ENCODE data around the gene FBXL7. TPM values are rescaled to one million over a fixed set of nuclear protein-coding genes. Genes with fewer than 3 reads are reported as not detected.

The FBXL7 gene
- total RNA-seq, 4 donors from 2014 or later = 2.0 to 6.8 (median 3.9) TPM

DNA sequence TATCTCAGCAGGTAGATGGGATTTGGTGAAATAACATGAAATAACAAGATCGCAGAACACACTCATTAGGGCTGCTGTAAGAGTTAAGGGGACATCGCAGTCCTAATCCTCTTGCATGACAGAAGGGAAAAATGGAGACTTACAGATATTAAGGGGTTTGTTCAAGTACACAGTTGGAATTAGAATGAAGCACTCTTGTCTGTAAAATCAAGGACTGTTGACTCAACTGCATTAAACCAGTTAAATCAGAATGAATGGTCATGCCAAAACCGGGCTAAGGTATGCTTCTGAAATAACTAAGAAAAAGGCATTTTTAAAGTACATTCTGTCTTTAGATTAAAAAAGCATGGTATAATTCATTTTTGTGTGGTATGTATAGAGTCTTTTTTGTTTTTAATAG, 95.9 kb downstream of the FBXL7 start:
- no peak for DNase-seq (ENCODE audit: low spot score in 2 of 2)
- no peak overlapping the region for H3K4me3 ChIP-seq (ENCODE audit: low read depth, poor library complexity, severe bottlenecking)

DNA sequence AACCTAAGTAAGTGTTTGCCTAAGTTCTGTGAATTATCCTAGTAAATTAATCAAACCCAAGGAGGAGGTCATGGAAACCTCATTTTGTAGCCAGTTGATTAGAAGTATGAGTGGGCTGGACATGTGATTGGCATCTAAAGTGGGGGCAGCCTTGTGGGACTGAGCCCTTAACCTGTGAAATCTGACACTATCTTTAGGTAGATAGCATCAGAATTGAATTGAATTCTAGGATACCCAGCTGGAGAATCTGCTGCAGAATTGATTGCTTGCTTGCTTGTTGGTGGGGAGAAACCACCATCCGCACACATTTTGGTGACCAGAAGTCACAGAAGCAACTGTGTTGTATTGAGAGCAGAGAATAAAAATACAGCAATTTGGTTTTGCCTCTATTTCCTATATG, 97.0 kb downstream of the FBXL7 start:
- intact Hi-C loops (cut with DNase I; ENCODE audit: low total_unique reads) = no loop called here
- DNase-seq (ENCODE audit: low spot score in 2 of 2) = no peak
- WGBS, 2 donors = 91 to 100% methylated on average over 1 of the region's 1 CpG
- H3K4me3 ChIP-seq (ENCODE audit: low read depth, poor library complexity, severe bottlenecking) = no peak overlapping the region
- TF ChIP-seq, protein P1, sequence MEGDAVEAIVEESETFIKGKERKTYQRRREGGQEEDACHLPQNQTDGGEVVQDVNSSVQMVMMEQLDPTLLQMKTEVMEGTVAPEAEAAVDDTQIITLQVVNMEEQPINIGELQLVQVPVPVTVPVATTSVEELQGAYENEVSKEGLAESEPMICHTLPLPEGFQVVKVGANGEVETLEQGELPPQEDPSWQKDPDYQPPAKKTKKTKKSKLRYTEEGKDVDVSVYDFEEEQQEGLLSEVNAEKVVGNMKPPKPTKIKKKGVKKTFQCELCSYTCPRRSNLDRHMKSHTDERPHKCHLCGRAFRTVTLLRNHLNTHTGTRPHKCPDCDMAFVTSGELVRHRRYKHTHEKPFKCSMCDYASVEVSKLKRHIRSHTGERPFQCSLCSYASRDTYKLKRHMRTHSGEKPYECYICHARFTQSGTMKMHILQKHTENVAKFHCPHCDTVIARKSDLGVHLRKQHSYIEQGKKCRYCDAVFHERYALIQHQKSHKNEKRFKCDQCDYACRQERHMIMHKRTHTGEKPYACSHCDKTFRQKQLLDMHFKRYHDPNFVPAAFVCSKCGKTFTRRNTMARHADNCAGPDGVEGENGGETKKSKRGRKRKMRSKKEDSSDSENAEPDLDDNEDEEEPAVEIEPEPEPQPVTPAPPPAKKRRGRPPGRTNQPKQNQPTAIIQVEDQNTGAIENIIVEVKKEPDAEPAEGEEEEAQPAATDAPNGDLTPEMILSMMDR (IDR thresholded peaks at IDR 0.05) = no peak
- no peak for TF ChIP-seq POLR2A (IDR thresholded peaks at IDR 0.05)

More for the DNA sequence above, 95.9 kb downstream of the FBXL7 start:
- TF ChIP-seq, protein P1 (IDR thresholded peaks at IDR 0.05) = no peak
- TF ChIP-seq POLR2A (IDR thresholded peaks at IDR 0.05) = no peak
- 61 to 65% methylated on average over 3 of the region's 3 CpGs for WGBS, 2 donors
- intact Hi-C loops (cut with DNase I; ENCODE audit: low total_unique reads) = no loop called here

DNA sequence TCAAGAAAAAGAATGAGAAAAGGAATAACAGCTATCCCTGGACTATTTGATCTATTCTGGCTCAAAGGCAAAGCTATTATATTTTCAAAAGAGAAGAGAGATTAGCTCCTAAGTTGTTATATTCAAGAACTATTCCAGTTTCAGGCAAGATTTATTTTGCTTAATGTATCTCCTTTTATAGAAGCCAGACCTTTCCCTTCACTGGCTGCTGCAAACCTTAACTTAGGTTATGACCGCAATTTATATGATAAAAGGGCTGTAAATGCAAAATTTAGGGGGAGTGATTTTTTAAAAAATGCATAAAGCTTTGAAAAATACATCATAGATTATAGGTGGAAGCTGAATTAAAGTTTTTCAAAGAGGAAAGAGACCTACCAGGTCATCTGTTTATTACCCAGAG, 97.8 kb downstream of the FBXL7 start:
- WGBS, 2 donors = 98% methylated on average over 1 of the region's 1 CpG
- no peak for TF ChIP-seq POLR2A (IDR thresholded peaks at IDR 0.05)
- TF ChIP-seq, protein P1 (IDR thresholded peaks at IDR 0.05) = no peak
- no peak overlapping the region for H3K4me3 ChIP-seq (ENCODE audit: low read depth, poor library complexity, severe bottlenecking)

DNA sequence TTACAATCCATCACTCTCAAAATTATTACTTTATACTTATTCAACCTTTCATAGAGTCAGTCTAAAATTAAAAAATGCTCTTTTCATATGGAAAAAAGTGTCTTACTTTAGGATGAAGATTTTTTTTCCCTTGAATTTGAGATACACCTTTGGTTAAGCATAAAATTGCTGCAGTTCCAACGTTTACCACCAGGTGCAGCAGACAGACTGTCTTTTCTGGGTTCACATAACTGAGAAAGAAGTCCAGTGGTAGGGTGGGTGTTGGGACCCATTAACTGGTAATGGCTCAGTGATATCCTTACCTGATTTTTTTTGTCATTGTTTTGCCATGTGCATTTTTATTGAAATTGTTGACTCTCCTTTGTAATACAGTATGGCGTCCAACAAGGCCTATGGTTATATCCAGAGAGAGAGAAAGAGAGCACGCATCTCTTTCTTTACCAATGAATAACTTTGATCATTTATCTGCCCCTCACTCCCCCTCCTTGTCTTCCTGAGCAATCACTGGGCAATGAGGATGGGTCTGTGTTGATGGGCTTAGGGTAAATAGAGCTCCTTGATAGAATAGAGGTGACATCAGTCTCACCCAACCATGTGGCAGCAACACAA, 98.4 kb downstream of the FBXL7 start:
- H3K4me3 ChIP-seq (ENCODE audit: low read depth, poor library complexity, severe bottlenecking) = no peak overlapping the region
- TF ChIP-seq, protein P1 (IDR thresholded peaks at IDR 0.05) = no peak
- no peak for TF ChIP-seq POLR2A (IDR thresholded peaks at IDR 0.05)
- no peak for DNase-seq (ENCODE audit: low spot score in 2 of 2)
- 68 to 71% methylated on average over 3 of the region's 3 CpGs for WGBS, 2 donors
- intact Hi-C loops (cut with DNase I; ENCODE audit: low total_unique reads) = no loop called here

More for the DNA sequence above, 97.8 kb downstream of the FBXL7 start:
- no peak for DNase-seq (ENCODE audit: low spot score in 2 of 2)
- intact Hi-C loops (cut with DNase I; ENCODE audit: low total_unique reads) = no loop called here

DNA sequence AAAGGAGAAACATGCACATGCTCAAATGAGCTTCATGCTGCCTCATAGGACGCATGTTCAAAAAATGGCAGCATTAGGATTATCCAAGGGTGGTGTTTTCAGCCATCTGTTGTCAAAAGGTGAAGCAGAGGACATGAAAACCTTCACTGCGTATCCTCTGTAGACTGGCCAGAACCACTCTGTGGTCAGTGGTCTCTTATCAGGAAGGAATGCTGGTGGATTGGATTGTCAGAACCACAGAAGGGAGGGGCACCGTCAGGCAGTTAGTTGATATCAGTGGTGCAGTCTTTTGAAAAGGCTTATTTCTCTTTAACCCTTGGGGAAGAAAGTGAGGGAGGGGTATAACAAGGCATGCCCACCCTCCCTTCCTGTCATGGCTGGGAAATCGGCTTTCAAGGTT, 100.1 kb downstream of the FBXL7 start:
- 87 to 89% methylated on average over 4 of the region's 4 CpGs for WGBS, 2 donors
- intact Hi-C loops (cut with DNase I; ENCODE audit: low total_unique reads) = no loop called here
- H3K4me3 ChIP-seq (ENCODE audit: low read depth, poor library complexity, severe bottlenecking) = no peak overlapping the region
- TF ChIP-seq, protein P1 (IDR thresholded peaks at IDR 0.05) = no peak
- no peak for TF ChIP-seq POLR2A (IDR thresholded peaks at IDR 0.05)
- DNase-seq (ENCODE audit: low spot score in 2 of 2) = no peak

DNA sequence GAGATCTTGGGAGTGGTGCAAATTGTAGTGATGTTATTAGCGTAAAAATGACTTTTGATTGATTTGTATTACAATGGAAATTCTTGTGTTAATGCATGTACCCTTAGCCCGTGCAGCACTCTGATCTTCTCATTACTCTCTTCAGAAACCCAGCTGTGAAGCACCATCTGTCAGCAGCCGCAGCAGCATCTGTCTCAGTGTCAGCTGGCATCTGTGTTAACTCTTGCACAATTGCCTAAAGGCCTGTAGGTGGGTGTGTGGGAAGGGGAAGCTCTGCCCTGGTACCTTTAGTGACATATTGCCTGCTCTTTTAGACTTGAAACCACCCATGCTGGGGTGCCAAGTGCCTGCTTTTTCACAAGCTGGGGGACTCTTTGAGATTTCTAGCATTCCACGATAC, 101.3 kb downstream of the FBXL7 start:
- WGBS, 2 donors = 68 to 80% methylated on average over 4 of the region's 4 CpGs
- no peak for DNase-seq (ENCODE audit: low spot score in 2 of 2)
- TF ChIP-seq, protein P1 (IDR thresholded peaks at IDR 0.05) = no peak
- no peak for TF ChIP-seq POLR2A (IDR thresholded peaks at IDR 0.05)
- intact Hi-C loops (cut with DNase I; ENCODE audit: low total_unique reads) = no loop called here
- H3K4me3 ChIP-seq (ENCODE audit: low read depth, poor library complexity, severe bottlenecking) = no peak overlapping the region

Data from lower leg skin (tissue), 4 donors.